Glutamatergic neuron (in vitro differentiated cells): ENCODE measurements around the gene RAPGEF5. TPM values are rescaled to one million over a fixed set of nuclear protein-coding genes. Genes with fewer than 3 reads are reported as not detected.
A peak's percentile ranks its signal among the peaks of the same experiment; 100 is the strongest.

Source experiments
- DNase-seq: peaks from one replicate; pipeline ENCODE4 v3.0.0; 2022
- H3K27ac Mint-ChIP-seq: one replicate; pipeline ENCODE4 v1.8.0; 2020; ENCODE audit warnings: mild to moderate bottlenecking, mixed read lengths, inconsistent platforms; ENCODE audit not compliant: unreplicated experiment
- H3K27me3 Mint-ChIP-seq: one replicate; pipeline ENCODE4 v1.8.0; 2020; ENCODE audit warnings: mild to moderate bottlenecking, moderate library complexity, mixed read lengths, inconsistent platforms; ENCODE audit not compliant: unreplicated experiment
- H3K36me3 Mint-ChIP-seq: one replicate; pipeline ENCODE4 v1.8.0; 2020; ENCODE audit warnings: mild to moderate bottlenecking, mixed read lengths, inconsistent platforms; ENCODE audit not compliant: unreplicated experiment
- H3K4me1 Mint-ChIP-seq: one replicate; pipeline ENCODE4 v1.8.0; 2020; ENCODE audit warnings: mild to moderate bottlenecking, low read depth, mixed read lengths, inconsistent platforms; ENCODE audit not compliant: unreplicated experiment
- H3K4me3 Mint-ChIP-seq: one replicate; pipeline ENCODE4 v1.8.0; 2020; ENCODE audit warnings: mild to moderate bottlenecking, mixed read lengths, inconsistent platforms; ENCODE audit not compliant: unreplicated experiment
- H3K9me3 Mint-ChIP-seq: one replicate; pipeline ENCODE4 v1.8.0; 2020; ENCODE audit warnings: mild to moderate bottlenecking, moderate library complexity, mixed read lengths, inconsistent platforms; ENCODE audit not compliant: unreplicated experiment
- total RNA-seq: library from RNA; stranded (reverse); fragmentation: NEBNext Ultra II Directional; extraction: Animal tissue kit (Norgen Biotek cat#: 25700); gene quantifications from one replicate; pipeline ENCODE4 v1.2.1, GENCODE V29; 2021; ENCODE audit not compliant: unreplicated experiment
- TF ChIP-seq, protein P1 (sequence below): fragments of 200-600 bp; sonication (generic); IDR thresholded peaks from one replicate; pipeline ENCODE4 v1.5.0; 2021; ENCODE audit not compliant: partially characterized antibody, unreplicated experiment

The RAPGEF5 gene
- total RNA-seq, 1 donor from 2014 or later: 169 TPM

GRCh38 chr7:22325671-22326070, 31.3 kb downstream of the RAPGEF5 start:
- no peak overlapping the region for H3K4me3 Mint-ChIP-seq
- H3K27ac Mint-ChIP-seq: no peak overlapping the region
- no peaks in the 10 kb centered on the region for H3K36me3 Mint-ChIP-seq
- H3K9me3 Mint-ChIP-seq: no peaks in the 10 kb centered on the region
- no peak for DNase-seq
- peaks cover 2% of the 10 kb centered on the region for H3K4me1 Mint-ChIP-seq
- no peaks in the 10 kb centered on the region for H3K27me3 Mint-ChIP-seq
- TF ChIP-seq, protein P1, sequence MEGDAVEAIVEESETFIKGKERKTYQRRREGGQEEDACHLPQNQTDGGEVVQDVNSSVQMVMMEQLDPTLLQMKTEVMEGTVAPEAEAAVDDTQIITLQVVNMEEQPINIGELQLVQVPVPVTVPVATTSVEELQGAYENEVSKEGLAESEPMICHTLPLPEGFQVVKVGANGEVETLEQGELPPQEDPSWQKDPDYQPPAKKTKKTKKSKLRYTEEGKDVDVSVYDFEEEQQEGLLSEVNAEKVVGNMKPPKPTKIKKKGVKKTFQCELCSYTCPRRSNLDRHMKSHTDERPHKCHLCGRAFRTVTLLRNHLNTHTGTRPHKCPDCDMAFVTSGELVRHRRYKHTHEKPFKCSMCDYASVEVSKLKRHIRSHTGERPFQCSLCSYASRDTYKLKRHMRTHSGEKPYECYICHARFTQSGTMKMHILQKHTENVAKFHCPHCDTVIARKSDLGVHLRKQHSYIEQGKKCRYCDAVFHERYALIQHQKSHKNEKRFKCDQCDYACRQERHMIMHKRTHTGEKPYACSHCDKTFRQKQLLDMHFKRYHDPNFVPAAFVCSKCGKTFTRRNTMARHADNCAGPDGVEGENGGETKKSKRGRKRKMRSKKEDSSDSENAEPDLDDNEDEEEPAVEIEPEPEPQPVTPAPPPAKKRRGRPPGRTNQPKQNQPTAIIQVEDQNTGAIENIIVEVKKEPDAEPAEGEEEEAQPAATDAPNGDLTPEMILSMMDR: no peak

- no peak overlapping the region for H3K4me3 Mint-ChIP-seq
- TF ChIP-seq, protein P1: no peak
- no peaks in the 10 kb centered on the region for H3K9me3 Mint-ChIP-seq
- no peak for DNase-seq
- no peaks in the 10 kb centered on the region for H3K36me3 Mint-ChIP-seq
- no peaks in the 10 kb centered on the region for H3K27me3 Mint-ChIP-seq
- peaks cover 12% of the 10 kb centered on the region for H3K4me1 Mint-ChIP-seq
- H3K27ac Mint-ChIP-seq: no peak overlapping the region
Observed at GRCh38 chr7:22323714-22324113, 33.2 kb downstream of the RAPGEF5 start.

DNA sequence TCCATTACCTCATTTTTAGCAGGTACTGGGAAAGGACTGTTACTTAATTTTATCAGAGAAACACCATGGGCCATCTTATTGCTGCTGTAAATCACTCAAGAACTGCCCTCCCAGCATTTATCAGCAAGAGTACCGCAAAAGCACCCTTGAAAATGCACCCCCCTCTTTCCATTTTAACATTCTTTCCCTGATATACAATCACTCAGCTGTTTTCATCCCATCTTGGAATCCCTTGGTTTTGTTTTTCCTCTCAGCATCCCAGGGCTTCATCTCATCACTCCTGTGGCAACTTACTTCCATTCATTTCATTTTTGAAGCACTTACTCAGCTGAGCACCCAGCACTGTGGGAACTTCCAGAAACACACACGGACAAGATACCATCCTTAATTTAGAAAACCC, 36.5 kb downstream of the RAPGEF5 start:
- H3K4me3 Mint-ChIP-seq: peak overlapping the region; percentile 45
- peak overlapping the region; percentile 78 for H3K27ac Mint-ChIP-seq
- H3K9me3 Mint-ChIP-seq: peaks cover 2% of the 10 kb centered on the region
- peaks cover 18% of the 10 kb centered on the region for H3K4me1 Mint-ChIP-seq
- no peaks in the 10 kb centered on the region for H3K36me3 Mint-ChIP-seq
- no peak for DNase-seq
- TF ChIP-seq, protein P1: no peak
- H3K27me3 Mint-ChIP-seq: no peaks in the 10 kb centered on the region

DNA sequence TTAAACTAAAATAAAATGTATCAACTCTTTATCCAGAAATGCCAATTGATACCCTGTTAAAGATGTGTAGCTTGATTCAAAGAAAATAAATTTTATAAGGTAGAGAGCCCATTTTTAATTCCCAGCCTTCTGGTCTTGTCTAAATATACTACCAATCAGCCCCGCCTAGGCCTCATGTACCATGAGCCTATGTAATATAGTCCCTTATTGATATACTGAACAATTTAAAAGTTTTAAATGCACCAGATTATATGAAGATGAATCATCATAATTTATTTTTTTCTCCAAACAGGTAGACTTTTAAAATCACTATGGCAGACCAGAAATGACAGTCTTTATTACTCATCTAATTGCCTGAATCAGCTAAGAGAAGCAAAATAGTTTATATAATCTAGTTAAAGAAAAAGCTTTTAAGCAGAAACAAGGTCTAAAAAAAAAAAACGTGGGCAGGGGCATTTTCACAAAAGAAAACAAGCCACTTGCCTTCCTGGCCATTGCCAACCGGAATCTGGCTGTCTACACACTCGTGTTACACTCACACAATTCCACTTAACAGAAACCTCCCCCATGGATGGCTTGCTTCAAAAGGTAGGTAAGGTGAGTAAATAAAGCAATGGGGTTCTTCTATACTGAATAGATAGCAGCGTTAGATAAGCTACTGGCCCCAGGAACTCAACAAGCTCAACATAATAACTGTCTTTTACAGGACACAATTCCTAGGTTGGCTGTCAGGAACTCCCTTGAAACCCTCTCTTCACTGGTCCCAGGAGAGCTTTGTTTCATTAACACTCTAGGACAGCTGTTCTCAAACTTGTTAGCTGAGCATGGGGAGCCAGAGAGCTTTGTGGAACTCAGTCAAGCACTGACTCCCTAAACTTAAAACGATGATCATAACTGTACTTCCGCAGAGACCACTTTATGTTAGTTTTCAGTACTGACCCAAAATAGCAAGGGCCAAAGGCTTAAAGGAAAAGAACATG, 37.2 kb downstream of the RAPGEF5 start:
- peaks cover 2% of the 10 kb centered on the region for H3K27me3 Mint-ChIP-seq
- no peaks in the 10 kb centered on the region for H3K36me3 Mint-ChIP-seq
- peak overlapping the region; percentile 78 for H3K27ac Mint-ChIP-seq
- TF ChIP-seq, protein P1: no peak
- peaks cover 2% of the 10 kb centered on the region for H3K9me3 Mint-ChIP-seq
- H3K4me1 Mint-ChIP-seq: peaks cover 18% of the 10 kb centered on the region
- no peak for DNase-seq
- peak overlapping the region; percentile 67 for H3K4me3 Mint-ChIP-seq

DNA sequence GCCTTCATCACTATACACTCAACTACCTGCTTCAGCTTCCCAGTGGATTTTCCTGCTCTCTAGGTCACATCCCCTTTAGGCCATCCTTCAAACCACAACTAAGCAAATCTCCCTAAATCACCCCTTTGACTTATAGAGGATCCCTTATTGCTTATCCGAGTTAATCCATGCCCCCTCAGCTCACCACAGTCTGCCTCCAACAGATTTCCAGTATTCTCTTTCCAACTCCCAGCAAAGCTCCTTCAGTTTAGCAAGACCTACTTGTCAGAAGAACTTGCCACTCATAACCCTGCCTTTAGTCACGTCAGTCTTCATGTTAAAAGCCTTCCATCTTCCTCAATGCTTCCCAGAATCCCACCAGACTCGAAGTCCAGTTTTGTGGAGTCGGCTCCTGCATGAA, 38.6 kb downstream of the RAPGEF5 start:
- Mint-ChIP-seq H3K27ac (no peak overlapping the region), H3K36me3 (no peaks in the 10 kb centered on the region), H3K9me3 (peaks cover 2% of the 10 kb centered on the region), H3K4me3 (no peak overlapping the region), H3K4me1 (peaks cover 18% of the 10 kb centered on the region), H3K27me3 (peaks cover 2% of the 10 kb centered on the region)
- TF ChIP-seq, protein P1: no peak
- DNase-seq: no peak
